ENCODE data around the gene ITPR1.

- TF ChIP-seq, protein P1, sequence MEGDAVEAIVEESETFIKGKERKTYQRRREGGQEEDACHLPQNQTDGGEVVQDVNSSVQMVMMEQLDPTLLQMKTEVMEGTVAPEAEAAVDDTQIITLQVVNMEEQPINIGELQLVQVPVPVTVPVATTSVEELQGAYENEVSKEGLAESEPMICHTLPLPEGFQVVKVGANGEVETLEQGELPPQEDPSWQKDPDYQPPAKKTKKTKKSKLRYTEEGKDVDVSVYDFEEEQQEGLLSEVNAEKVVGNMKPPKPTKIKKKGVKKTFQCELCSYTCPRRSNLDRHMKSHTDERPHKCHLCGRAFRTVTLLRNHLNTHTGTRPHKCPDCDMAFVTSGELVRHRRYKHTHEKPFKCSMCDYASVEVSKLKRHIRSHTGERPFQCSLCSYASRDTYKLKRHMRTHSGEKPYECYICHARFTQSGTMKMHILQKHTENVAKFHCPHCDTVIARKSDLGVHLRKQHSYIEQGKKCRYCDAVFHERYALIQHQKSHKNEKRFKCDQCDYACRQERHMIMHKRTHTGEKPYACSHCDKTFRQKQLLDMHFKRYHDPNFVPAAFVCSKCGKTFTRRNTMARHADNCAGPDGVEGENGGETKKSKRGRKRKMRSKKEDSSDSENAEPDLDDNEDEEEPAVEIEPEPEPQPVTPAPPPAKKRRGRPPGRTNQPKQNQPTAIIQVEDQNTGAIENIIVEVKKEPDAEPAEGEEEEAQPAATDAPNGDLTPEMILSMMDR (IDR thresholded peaks at IDR 0.05): no peak
- TF ChIP-seq POLR2A (IDR thresholded peaks at IDR 0.05) (no peak), EP300 (IDR thresholded peaks at IDR 0.05) (no peak)
Measured at GRCh38 chr3:4772858-4773257, 279.7 kb downstream of the ITPR1 start.
